Astrocyte (in vitro differentiated cells and primary cell): ENCODE measurements around the gene EP400.

ENCODE experiments used
- CTCF ChIP-seq: IDR thresholded peaks from 2 replicates; pipeline ENCODE4 v1.5.1; 2011; ENCODE audit warnings: low read depth, mild to moderate bottlenecking, inconsistent platforms, low read length, moderate library complexity; ENCODE audit not compliant: insufficient read depth
- EZH2 ChIP-seq: IDR thresholded peaks from 2 replicates; pipeline ENCODE4 v1.6.1; 2012; ENCODE audit warnings: mild to moderate bottlenecking, low read length, inconsistent platforms; ENCODE audit not compliant: insufficient read depth

- TF ChIP-seq CTCF (no peak), EZH2 (no peak)
These were observed 9.6 kb upstream of the EP400 start for GRCh38 chr12:131940141-131940547.
